ENCODE results near the gene RASSF8.

GRCh38 chr12:26037615-26038220, 79.2 kb downstream of the RASSF8 start:
- TF ChIP-seq CTCF (conservative IDR thresholded peaks at IDR 0.05; ENCODE audit: low read length) (no peak), EZH2phosphoT487 (IDR thresholded peaks at IDR 0.05; ENCODE audit: borderline replicate concordance, low read depth, low read length) (no peak)

All from OCI-LY7 (cell line).